ENCODE measurements around the gene ARHGAP12. TPM values are rescaled to one million over a fixed set of nuclear protein-coding genes. Genes with fewer than 3 reads are reported as not detected.

The ARHGAP12 gene
- total RNA-seq, 1 experiment from 2014 or later: 39.5 TPM

- no peak for TF ChIP-seq ATF2 (CRISPR knock-in tag; IDR thresholded peaks at IDR 0.05; ENCODE audit: borderline replicate concordance, low read depth)
These were observed 16.3 kb downstream of the ARHGAP12 start (continued) for GRCh38 chr10:31912289-31912688.

GRCh38 chr10:31910016-31910415 is 18.6 kb downstream of the ARHGAP12 start:
- TF ChIP-seq MLX (CRISPR knock-in tag; IDR thresholded peaks at IDR 0.05) (no peak), SMAD4 (CRISPR knock-in tag; IDR thresholded peaks at IDR 0.05) (no peak), KAT7 (CRISPR knock-in tag; IDR thresholded peaks at IDR 0.05; ENCODE audit: borderline replicate concordance) (no peak), RORB (CRISPR knock-in tag; IDR thresholded peaks at IDR 0.05) (no peak), ERG (CRISPR knock-in tag; IDR thresholded peaks at IDR 0.05) (no peak), ETV6 (CRISPR knock-in tag; IDR thresholded peaks at IDR 0.05) (no peak), SOX15 (CRISPR knock-in tag; IDR thresholded peaks at IDR 0.05) (no peak), MAX (CRISPR knock-in tag; IDR thresholded peaks at IDR 0.05) (no peak), HMGA2 (CRISPR knock-in tag; IDR thresholded peaks at IDR 0.05) (no peak), ZNF219 (CRISPR knock-in tag; IDR thresholded peaks at IDR 0.05; ENCODE audit: borderline replicate concordance) (no peak), JAZF1 (CRISPR knock-in tag; IDR thresholded peaks at IDR 0.05) (no peak), CBFB (CRISPR knock-in tag; IDR thresholded peaks at IDR 0.05; ENCODE audit: low read depth) (no peak), ATF3 (CRISPR knock-in tag; conservative IDR thresholded peaks at IDR 0.05) (no peak), OVOL2 (CRISPR knock-in tag; IDR thresholded peaks at IDR 0.05; ENCODE audit: borderline replicate concordance) (no peak), ZNF396 (CRISPR knock-in tag; IDR thresholded peaks at IDR 0.05; ENCODE audit: borderline replicate concordance) (no peak), ZSCAN18 (CRISPR knock-in tag; IDR thresholded peaks at IDR 0.05) (no peak)
- peaks cover 34% of the 10 kb centered on the region for H3K36me3 Mint-ChIP-seq
- ATAC-seq (no peak), DNase-seq (ENCODE audit: low spot score) (no peak)
- no peak overlapping the region for H3K27ac Mint-ChIP-seq
- H3K4me1 Mint-ChIP-seq: peaks cover 31% of the 10 kb centered on the region
- no peak overlapping the region for H3K4me3 Mint-ChIP-seq
- ChIA-PET POLR2A (no interaction called here), CTCF (no interaction called here)
- no peaks in the 10 kb centered on the region for H3K9me3 Mint-ChIP-seq
- no peaks in the 10 kb centered on the region for H3K27me3 Mint-ChIP-seq (ENCODE audit: low read depth)

- no peak for TF ChIP-seq USF2 (CRISPR knock-in tag; IDR thresholded peaks at IDR 0.05)
- POLR2A ChIA-PET: no interaction called here
- Mint-ChIP-seq H3K27ac (no peak overlapping the region), H3K4me3 (no peak overlapping the region), H3K9me3 (no peaks in the 10 kb centered on the region), H3K4me1 (peaks cover 16% of the 10 kb centered on the region), H3K36me3 (peaks cover 40% of the 10 kb centered on the region), H3K27me3 (ENCODE audit: low read depth) (no peaks in the 10 kb centered on the region)
- DNase-seq (ENCODE audit: low spot score): no peak
- ATAC-seq: no peak
- CTCF ChIA-PET: no interaction called here
These were observed 20.5 kb downstream of the ARHGAP12 start for GRCh38 chr10:31908157-31908556.
